Vagina (tissue), 2 donors: ENCODE measurements around the gene DUSP18. TPM values are rescaled to one million over a fixed set of nuclear protein-coding genes. Genes with fewer than 3 reads are reported as not detected.

Experiments
- DNase-seq, 2 donors: peaks; one replicate each; pipeline ENCODE4 v3.0.0-alpha.2; 2017; ENCODE audit errors: extremely low spot score in 2 of 2
- H3K27ac ChIP-seq: fragments of 200-600 bp; sonication (generic); one replicate; pipeline ENCODE4 v1.5.1; 2019
- H3K27me3 ChIP-seq: fragments of 200-600 bp; sonication (generic); one replicate; pipeline ENCODE4 v1.5.1; 2019
- H3K36me3 ChIP-seq, 2 donors: fragments of 200-600 bp; sonication (generic); one replicate each; pipeline ENCODE4 v1.5.1; 2017 to 2019
- H3K4me1 ChIP-seq: fragments of 200-600 bp; sonication (generic); one replicate; pipeline ENCODE4 v1.5.1; 2019
- H3K4me3 ChIP-seq, 2 donors: fragments of 200-600 bp; sonication (generic); 1 replicate in 1 of 2; 2 replicates in 1 of 2; pipeline ENCODE4 v1.5.1; 2016 to 2019
- H3K9me3 ChIP-seq: fragments of 200-600 bp; sonication (generic); one replicate; pipeline ENCODE4 v1.5.1; 2019
- CTCF ChIP-seq, 3 experiments: fragments of 450-650 bp in 2 of 3; fragments of 200-600 bp in 1 of 3; sonication (generic) in 1 of 3; IDR thresholded peaks; one replicate each; pipeline ENCODE4 v1.5.1; 2017 to 2019; ENCODE audit warnings: antibody characterized with exemption in 3 of 3, mild to moderate bottlenecking in 2 of 3, moderate library complexity in 2 of 3
- POLR2A ChIP-seq, 2 donors: fragments of 450-650 bp; IDR thresholded peaks; one replicate each; pipeline ENCODE4 v1.6.1; 2017; ENCODE audit warnings: antibody characterized with exemption in 2 of 2, mild to moderate bottlenecking in 2 of 2, moderate library complexity in 2 of 2
- POLR2AphosphoS5 ChIP-seq, 2 donors: sonication (generic); formaldehyde crosslinking; IDR thresholded peaks; one replicate each; pipeline ENCODE4 v1.9.0; 2017; ENCODE audit warnings: antibody characterized with exemption in 2 of 2, mild to moderate bottlenecking in 2 of 2, low read depth in 1 of 2; ENCODE audit not compliant: insufficient read depth in 1 of 2
- intact Hi-C: fragments of 100-400 bp; cut with DNase I; formaldehyde crosslinking; loops from one replicate; pipeline ENCODE4 v1.15.1; 2023
- total RNA-seq: library from RNA; depleted of rRNA; stranded (reverse); fragments of >200 nt; gene quantifications from one replicate; pipeline ENCODE4 v1.2.3, GENCODE V29; 2016

The DUSP18 gene
- total RNA-seq, 1 donor from 2014 or later = 7.4 TPM

GRCh38 chr22:30617819-30618218 lies 49.9 kb downstream of the DUSP18 start:
- DNase-seq = no peak
- no peaks in the 10 kb centered on the region for H3K36me3 ChIP-seq
- intact Hi-C loops = no loop called here

GRCh38 chr22:30615543-30615954 lies 52.1 kb downstream of the DUSP18 start:
- no peaks in the 10 kb centered on the region for H3K4me1 ChIP-seq

More at GRCh38 chr22:30617819-30618218, 49.9 kb downstream of the DUSP18 start:
- H3K4me3 ChIP-seq = no peak overlapping the region
- TF ChIP-seq POLR2AphosphoS5 (IDR thresholded peaks at IDR 0.05; ENCODE audit: insufficient read depth in 1 of 2, low read depth in 1 of 2) (no peak), POLR2A (IDR thresholded peaks at IDR 0.05) (no peak), CTCF (IDR thresholded peaks at IDR 0.05) (no peak)
- H3K27ac ChIP-seq = no peak overlapping the region
- no peaks in the 10 kb centered on the region for H3K27me3 ChIP-seq
- no peaks in the 10 kb centered on the region for H3K9me3 ChIP-seq
- H3K4me1 ChIP-seq = no peaks in the 10 kb centered on the region

GRCh38 chr22:30614879-30615278 lies 52.8 kb downstream of the DUSP18 start:
- DNase-seq = no peak
- Histone ChIP-seq H3K9me3 (no peaks in the 10 kb centered on the region), H3K4me3 (no peak overlapping the region), H3K27ac (no peak overlapping the region), H3K4me1 (peaks cover 4% of the 10 kb centered on the region), H3K36me3 (no peaks in the 10 kb centered on the region), H3K27me3 (no peaks in the 10 kb centered on the region)
- TF ChIP-seq POLR2AphosphoS5 (IDR thresholded peaks at IDR 0.05; ENCODE audit: insufficient read depth in 1 of 2, low read depth in 1 of 2) = no peak
- TF ChIP-seq CTCF (IDR thresholded peaks at IDR 0.05) = no peak
- intact Hi-C loops = no loop called here

More at GRCh38 chr22:30615543-30615954, 52.1 kb downstream of the DUSP18 start:
- Histone ChIP-seq H3K9me3 (no peaks in the 10 kb centered on the region), H3K36me3 (no peaks in the 10 kb centered on the region), H3K27ac (no peak overlapping the region), H3K27me3 (no peaks in the 10 kb centered on the region), H3K4me3 (no peak overlapping the region)
- TF ChIP-seq CTCF (IDR thresholded peaks at IDR 0.05) (no peak), POLR2AphosphoS5 (IDR thresholded peaks at IDR 0.05; ENCODE audit: insufficient read depth in 1 of 2, low read depth in 1 of 2) (no peak)
- DNase-seq = no peak
- intact Hi-C loops = no loop called here

GRCh38 chr22:30614268-30614667 lies 53.4 kb downstream of the DUSP18 start:
- intact Hi-C loops = no loop called here
- no peak for DNase-seq
- H3K36me3 ChIP-seq = no peaks in the 10 kb centered on the region
- no peaks in the 10 kb centered on the region for H3K9me3 ChIP-seq
- TF ChIP-seq POLR2A (IDR thresholded peaks at IDR 0.05) (no peak), POLR2AphosphoS5 (IDR thresholded peaks at IDR 0.05; ENCODE audit: insufficient read depth in 1 of 2, low read depth in 1 of 2) (no peak), CTCF (IDR thresholded peaks at IDR 0.05) (no peak)
- H3K4me3 ChIP-seq = no peak overlapping the region
- peaks cover 10% of the 10 kb centered on the region for H3K4me1 ChIP-seq
- no peak overlapping the region for H3K27ac ChIP-seq
- no peaks in the 10 kb centered on the region for H3K27me3 ChIP-seq

- Histone ChIP-seq H3K36me3 (no peaks in the 10 kb centered on the region), H3K4me1 (peaks cover 25% of the 10 kb centered on the region), H3K27me3 (no peaks in the 10 kb centered on the region), H3K9me3 (no peaks in the 10 kb centered on the region), H3K4me3 (no peak overlapping the region), H3K27ac (no peak overlapping the region)
- no peak for DNase-seq
- intact Hi-C loops = no loop called here
- no peak for TF ChIP-seq CTCF (IDR thresholded peaks at IDR 0.05)
- no peak for TF ChIP-seq POLR2A (IDR thresholded peaks at IDR 0.05)
- TF ChIP-seq POLR2AphosphoS5 (IDR thresholded peaks at IDR 0.05; ENCODE audit: insufficient read depth in 1 of 2, low read depth in 1 of 2) = no peak
Measured at GRCh38 chr22:30612789-30613188, 54.9 kb downstream of the DUSP18 start.

Other genes starting within 250 kb of the DUSP18 start
- 21.1 TPM for gene MTFP1, start 242.1 kb downstream of the DUSP18 start, total RNA-seq
- not detected for gene SEC14L3, start 195.9 kb downstream of the DUSP18 start, total RNA-seq
- not detected for gene SEC14L4, start 162.2 kb downstream of the DUSP18 start, total RNA-seq
- not detected for gene SEC14L6, start 121.1 kb downstream of the DUSP18 start, total RNA-seq
- not detected for gene GAL3ST1, start 93.2 kb downstream of the DUSP18 start, total RNA-seq
- gene PES1, start 76.0 kb downstream of the DUSP18 start, total RNA-seq = 75.6 TPM
- gene TCN2, start 60.7 kb downstream of the DUSP18 start, total RNA-seq = 20.4 TPM
- gene SLC35E4, start 32.1 kb downstream of the DUSP18 start, total RNA-seq = 6.4 TPM
- gene OSBP2, start 27.0 kb upstream of the DUSP18 start, total RNA-seq = 3.7 TPM